SK-N-SH (cell line): ENCODE data around the gene MGA. TPM values are rescaled to one million over a fixed set of nuclear protein-coding genes. Genes with fewer than 3 reads are reported as not detected.

ENCODE experiments used
- CTCF ChIA-PET: fragments of 300-600, 350-600 bp; formaldehyde crosslinking; extraction: SDS; loops from one replicate; lab custom pipeline; 2021; lab: Yijun Ruan, JAX
- POLR2A ChIA-PET: fragments of 350-600 bp; sonication (Branson Sonifier 250); formaldehyde crosslinking; extraction: SDS; loops from one replicate; lab custom pipeline; 2020; ENCODE audit warnings: antibody characterized with exemption, inconsistent platforms; lab: Yijun Ruan, JAX
- DNase-seq: peaks from one replicate; pipeline ENCODE4 v3.0.0; 2012
- H2AFZ ChIP-seq: fragments of 200-600 bp; sonication (generic); 2 replicates; pipeline ENCODE4 v1.8.1; 2016; ENCODE audit warnings: antibody characterized with exemption, mild to moderate bottlenecking, low read depth
- H3F3A ChIP-seq: fragments of 200-600 bp; sonication (generic); replicated peaks from 2 replicates; pipeline ENCODE3; 2016; ENCODE audit warnings: antibody characterized with exemption, mild to moderate bottlenecking; ENCODE audit not compliant: insufficient read depth
- H3K27ac ChIP-seq, 2 experiments: fragments of 200-500 bp in 1 of 2; fragments of 200-600 bp in 1 of 2; sonication (Bioruptor generic) in 1 of 2; sonication (generic), shearing (Covaris generic) in 1 of 2; 2 replicates each; pipeline versions ENCODE4 v1.5.1 to v1.6.1; 2014 to 2016; ENCODE audit warnings: low read depth in 2 of 2, inconsistent platforms in 1 of 2, low read length in 1 of 2, mild to moderate bottlenecking in 1 of 2, mixed read lengths in 1 of 2
- H3K27me3 ChIP-seq: fragments of 200-600 bp; sonication (generic), shearing (Covaris generic); 2 replicates; pipeline ENCODE4 v1.6.1; 2016; ENCODE audit warnings: mixed run types; ENCODE audit not compliant: insufficient read depth
- H3K36me3 ChIP-seq, 2 experiments: fragments of 200-500 bp in 1 of 2; fragments of 200-600 bp in 1 of 2; sonication (Bioruptor generic) in 1 of 2; sonication (generic) in 1 of 2; replicated peaks in 1 of 2; 2 replicates each; pipeline versions ENCODE3 to v1.5.1; 2014 to 2016; ENCODE audit warnings: low read length in 1 of 2, mild to moderate bottlenecking in 1 of 2; ENCODE audit not compliant: insufficient read depth in 2 of 2, control insufficient read depth in 1 of 2
- H3K4me1 ChIP-seq, 2 experiments: fragments of 200-500 bp in 1 of 2; fragments of 200-600 bp in 1 of 2; sonication (Bioruptor generic) in 1 of 2; sonication (generic), shearing (Covaris generic) in 1 of 2; 2 replicates each; pipeline versions ENCODE4 v1.5.1 to v1.6.1; 2014 to 2016; ENCODE audit warnings: low read depth in 1 of 2, low read length in 1 of 2, mixed run types in 1 of 2; ENCODE audit not compliant: insufficient read depth in 2 of 2, control insufficient read depth in 1 of 2
- H3K4me2 ChIP-seq: fragments of 200-600 bp; sonication (generic), shearing (Covaris generic); 2 replicates; pipeline ENCODE4 v1.6.1; 2017; ENCODE audit warnings: mixed run types
- H3K4me3 ChIP-seq, 2 experiments: fragments of 200-500 bp in 1 of 2; fragments of 200-600 bp in 1 of 2; sonication (Bioruptor generic) in 1 of 2; sonication (generic), shearing (Covaris generic) in 1 of 2; 2 replicates each; pipeline versions ENCODE4 v1.5.1 to v1.8.1; 2014 to 2016; ENCODE audit warnings: low read depth in 2 of 2, inconsistent platforms in 1 of 2, low read length in 1 of 2, mild to moderate bottlenecking in 1 of 2, mixed read lengths in 1 of 2, moderate library complexity in 1 of 2
- H3K79me2 ChIP-seq: fragments of 200-600 bp; sonication (generic); 2 replicates; pipeline ENCODE4 v1.8.1; 2017; ENCODE audit warnings: mild to moderate bottlenecking; ENCODE audit not compliant: insufficient read depth
- H3K9ac ChIP-seq: fragments of 200-600 bp; sonication (generic); 2 replicates; pipeline ENCODE4 v1.6.1; 2017; ENCODE audit warnings: mixed run types
- H3K9me2 ChIP-seq: fragments of 200-600 bp; sonication (generic); 2 replicates; pipeline ENCODE4 v1.6.1; 2017; ENCODE audit warnings: mixed run types
- H3K9me3 ChIP-seq: fragments of 200-600 bp; sonication (generic); 2 replicates; pipeline ENCODE4 v1.6.1; 2017; ENCODE audit warnings: mixed run types, mild to moderate bottlenecking, moderate library complexity
- H4K20me1 ChIP-seq: fragments of 200-600 bp; sonication (generic); 2 replicates; pipeline ENCODE4 v1.6.1; 2017; ENCODE audit warnings: mild to moderate bottlenecking, mixed run types; ENCODE audit not compliant: insufficient read depth
- ELF1 ChIP-seq: IDR thresholded peaks from 2 replicates; pipeline ENCODE4 v1.4.0; 2012
- EP300 ChIP-seq, 2 experiments: IDR thresholded peaks; 2 replicates each; pipeline versions ENCODE4 v1.4.0 to v1.6.1; 2012; ENCODE audit warnings: borderline replicate concordance in 1 of 2, low read depth in 1 of 2, low read length in 1 of 2
- FOXJ3 ChIP-seq: sonication (generic); formaldehyde crosslinking; IDR thresholded peaks from 2 replicates; pipeline ENCODE4 v1.5.1; 2020; ENCODE audit warnings: mild to moderate bottlenecking, missing genetic modification reagents
- GABPA ChIP-seq: IDR thresholded peaks from 2 replicates; pipeline ENCODE4 v1.4.0; 2012; ENCODE audit warnings: low read depth, mild to moderate bottlenecking
- NRF1 ChIP-seq: IDR thresholded peaks from 2 replicates; pipeline ENCODE4 v1.6.1; 2012; ENCODE audit warnings: low read depth, mild to moderate bottlenecking, low read length
- RAD21 ChIP-seq: IDR thresholded peaks from 2 replicates; pipeline ENCODE4 v1.6.1; 2012; ENCODE audit warnings: mild to moderate bottlenecking, low read length
- SMC3 ChIP-seq: IDR thresholded peaks from 2 replicates; pipeline ENCODE4 v1.6.1; 2012; ENCODE audit warnings: low read depth, low read length, improper control_type of control experiment
- TEAD4 ChIP-seq: IDR thresholded peaks from 2 replicates; pipeline ENCODE4 v1.4.0; 2012; ENCODE audit warnings: mild to moderate bottlenecking, borderline replicate concordance; ENCODE audit not compliant: insufficient read depth
- whole genome bisulfite sequencing: methylation state at CpG from one replicate; pipeline ENCODE4 v1.1.6; 2017; ENCODE audit warnings: low lambda C conversion rate; 5-methylcytosine and 5-hydroxymethylcytosine counted together
- polyA plus RNA-seq, 3 experiments: library from polyadenylated mRNA; depleted of rRNA; stranded (reverse); fragments of >200 nt; gene quantifications; 2 replicates each; pipeline ENCODE4 v1.2.3, GENCODE V29; 2012
- TF ChIP-seq, protein P1 (sequence below): IDR thresholded peaks from 2 replicates; pipeline ENCODE4 v1.6.1; 2012; ENCODE audit warnings: mild to moderate bottlenecking, low read depth, low read length, moderate library complexity
- TF ChIP-seq, protein P2 (sequence below): fragments of 150-350 bp; IDR thresholded peaks from 2 replicates; pipeline ENCODE4 v1.6.1; 2017; ENCODE audit warnings: antibody characterized with exemption, low read length, low read depth, borderline replicate concordance
- TF ChIP-seq, protein P3 (sequence below): fragments of 200-600 bp; sonication (generic); IDR thresholded peaks from 2 replicates; pipeline ENCODE4 v1.6.1; 2017; ENCODE audit warnings: antibody characterized with exemption, mild to moderate bottlenecking, moderate library complexity

MGA gene
- polyA plus RNA-seq, 1 of the 3 experiments (the other 2 are of a cell fraction), result 2.3 TPM

DNA sequence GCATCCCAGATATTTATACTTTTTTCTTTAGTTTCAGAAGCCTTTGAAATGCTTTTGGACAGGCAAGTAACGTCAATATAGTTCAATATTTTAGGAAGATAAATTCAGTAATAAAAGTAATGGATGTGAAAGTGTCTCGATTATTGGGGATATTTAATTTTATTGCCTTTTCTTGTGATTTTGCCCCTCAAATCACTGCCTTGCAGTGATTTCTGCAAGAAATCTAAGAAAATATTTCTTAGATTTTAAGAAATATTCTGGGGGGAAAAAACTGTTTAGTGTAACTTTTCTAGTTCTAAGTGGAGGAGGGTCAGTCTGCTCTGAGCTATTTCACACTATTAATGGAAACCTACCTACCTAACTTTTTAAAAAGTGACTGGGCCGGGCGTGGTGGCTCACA is 33.6 kb downstream of the MGA start:
- no peaks in the 10 kb centered on the region for H3K9me3 ChIP-seq
- H3K36me3 ChIP-seq, result peaks cover 10 to 14% of the 10 kb centered on the region in 2 experiments
- no peaks in the 10 kb centered on the region for H3K27me3 ChIP-seq
- POLR2A ChIA-PET, result no interaction called here
- H3K79me2 ChIP-seq, result peaks cover 99% of the 10 kb centered on the region
- DNase-seq, result no peak
- no peaks in the 10 kb centered on the region for H3K9me2 ChIP-seq
- H3K4me2 ChIP-seq, result no peak overlapping the region
- H4K20me1 ChIP-seq, result peaks cover 65% of the 10 kb centered on the region
- H3K4me3 ChIP-seq, result no peak overlapping the region
- no peak overlapping the region for H2AFZ ChIP-seq
- no peak overlapping the region for H3K27ac ChIP-seq
- H3F3A ChIP-seq, result peaks cover 5% of the 10 kb centered on the region
- WGBS, result 97% methylated on average over 4 of the region's 4 CpGs
- H3K4me1 ChIP-seq, result no peaks in the 10 kb centered on the region; a peak in 2 of 4 replicates
- no peak overlapping the region for H3K9ac ChIP-seq
- TF ChIP-seq GABPA (no peak), SMC3 (no peak), FOXJ3 (CRISPR knock-in tag) (no peak), EP300 (IDR thresholded peaks at IDR 0.05; ENCODE audit: borderline replicate concordance in 1 of 2, low read depth in 1 of 2, low read length in 1 of 2) (no peak), TEAD4 (no peak), ELF1 (no peak), NRF1 (no peak)
- TF ChIP-seq, protein P1, sequence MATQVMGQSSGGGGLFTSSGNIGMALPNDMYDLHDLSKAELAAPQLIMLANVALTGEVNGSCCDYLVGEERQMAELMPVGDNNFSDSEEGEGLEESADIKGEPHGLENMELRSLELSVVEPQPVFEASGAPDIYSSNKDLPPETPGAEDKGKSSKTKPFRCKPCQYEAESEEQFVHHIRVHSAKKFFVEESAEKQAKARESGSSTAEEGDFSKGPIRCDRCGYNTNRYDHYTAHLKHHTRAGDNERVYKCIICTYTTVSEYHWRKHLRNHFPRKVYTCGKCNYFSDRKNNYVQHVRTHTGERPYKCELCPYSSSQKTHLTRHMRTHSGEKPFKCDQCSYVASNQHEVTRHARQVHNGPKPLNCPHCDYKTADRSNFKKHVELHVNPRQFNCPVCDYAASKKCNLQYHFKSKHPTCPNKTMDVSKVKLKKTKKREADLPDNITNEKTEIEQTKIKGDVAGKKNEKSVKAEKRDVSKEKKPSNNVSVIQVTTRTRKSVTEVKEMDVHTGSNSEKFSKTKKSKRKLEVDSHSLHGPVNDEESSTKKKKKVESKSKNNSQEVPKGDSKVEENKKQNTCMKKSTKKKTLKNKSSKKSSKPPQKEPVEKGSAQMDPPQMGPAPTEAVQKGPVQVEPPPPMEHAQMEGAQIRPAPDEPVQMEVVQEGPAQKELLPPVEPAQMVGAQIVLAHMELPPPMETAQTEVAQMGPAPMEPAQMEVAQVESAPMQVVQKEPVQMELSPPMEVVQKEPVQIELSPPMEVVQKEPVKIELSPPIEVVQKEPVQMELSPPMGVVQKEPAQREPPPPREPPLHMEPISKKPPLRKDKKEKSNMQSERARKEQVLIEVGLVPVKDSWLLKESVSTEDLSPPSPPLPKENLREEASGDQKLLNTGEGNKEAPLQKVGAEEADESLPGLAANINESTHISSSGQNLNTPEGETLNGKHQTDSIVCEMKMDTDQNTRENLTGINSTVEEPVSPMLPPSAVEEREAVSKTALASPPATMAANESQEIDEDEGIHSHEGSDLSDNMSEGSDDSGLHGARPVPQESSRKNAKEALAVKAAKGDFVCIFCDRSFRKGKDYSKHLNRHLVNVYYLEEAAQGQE, result no peak
- TF ChIP-seq, protein P2, sequence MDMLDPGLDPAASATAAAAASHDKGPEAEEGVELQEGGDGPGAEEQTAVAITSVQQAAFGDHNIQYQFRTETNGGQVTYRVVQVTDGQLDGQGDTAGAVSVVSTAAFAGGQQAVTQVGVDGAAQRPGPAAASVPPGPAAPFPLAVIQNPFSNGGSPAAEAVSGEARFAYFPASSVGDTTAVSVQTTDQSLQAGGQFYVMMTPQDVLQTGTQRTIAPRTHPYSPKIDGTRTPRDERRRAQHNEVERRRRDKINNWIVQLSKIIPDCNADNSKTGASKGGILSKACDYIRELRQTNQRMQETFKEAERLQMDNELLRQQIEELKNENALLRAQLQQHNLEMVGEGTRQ, result no peak
- TF ChIP-seq, all 33 proteins: peak for 0
- CTCF ChIA-PET, result no interaction called here

DNA sequence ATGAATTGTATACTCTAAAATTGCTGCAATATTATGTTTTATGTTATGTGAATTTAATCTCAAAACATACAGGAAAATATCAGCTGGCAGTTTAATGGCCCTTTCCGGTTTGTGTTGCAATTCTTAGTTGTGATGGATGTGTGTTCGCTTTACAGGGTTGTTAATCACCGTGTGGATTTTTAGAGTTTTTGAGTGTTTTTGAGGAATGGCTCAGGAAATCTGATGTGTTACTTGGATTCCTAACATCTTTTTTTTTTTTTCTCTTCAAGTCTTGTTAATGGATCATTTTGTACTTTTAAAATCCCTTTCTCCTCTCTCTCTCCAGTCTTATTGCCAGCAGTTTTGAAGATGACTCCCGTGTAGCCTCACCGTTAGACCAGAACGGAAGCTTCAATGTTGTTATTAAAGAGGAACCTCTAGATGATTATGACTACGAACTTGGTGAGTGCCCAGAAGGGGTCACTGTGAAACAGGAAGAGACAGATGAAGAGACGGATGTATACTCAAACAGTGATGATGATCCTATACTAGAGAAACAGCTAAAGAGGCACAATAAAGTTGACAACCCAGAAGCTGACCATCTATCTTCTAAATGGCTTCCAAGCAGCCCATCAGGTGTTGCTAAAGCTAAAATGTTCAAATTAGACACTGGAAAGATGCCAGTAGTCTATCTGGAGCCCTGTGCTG is 35.7 kb downstream of the MGA start:
- Histone ChIP-seq H3K9me3 (no peaks in the 10 kb centered on the region), H2AFZ (no peak overlapping the region), H3K9ac (no peak overlapping the region), H3F3A (peaks cover 10% of the 10 kb centered on the region), H3K4me3 (no peak overlapping the region), H3K36me3 (peaks cover 15 to 25% of the 10 kb centered on the region in 2 experiments), H3K79me2 (peaks cover 98% of the 10 kb centered on the region), H4K20me1 (peaks cover 52% of the 10 kb centered on the region), H3K27me3 (no peaks in the 10 kb centered on the region), H3K27ac (no peak overlapping the region), H3K4me1 (no peaks in the 10 kb centered on the region; a peak in 2 of 4 replicates), H3K9me2 (no peaks in the 10 kb centered on the region), H3K4me2 (no peak overlapping the region)
- whole genome bisulfite sequencing, result 73% methylated on average over 8 of the region's 8 CpGs
- ChIA-PET POLR2A (no interaction called here), CTCF (interaction anchor here (0.6 to 3.0 kb wide), 24 partner anchors 9 to 213 kb away, joined by 3 to 20 read pairs (median 4); partner anchors contain the start of gene MAPKBP1)
- DNase-seq, result peak; percentile 48
- TF ChIP-seq RAD21 (peak; percentile 57), SMC3 (peak; percentile 24; the same call in 1 of the 2 replicates), ELF1 (0 out of 2 replicates have a peak, but pooled peaks have one; percentile 26), FOXJ3 (CRISPR knock-in tag) (no peak)
- TF ChIP-seq, protein P3, sequence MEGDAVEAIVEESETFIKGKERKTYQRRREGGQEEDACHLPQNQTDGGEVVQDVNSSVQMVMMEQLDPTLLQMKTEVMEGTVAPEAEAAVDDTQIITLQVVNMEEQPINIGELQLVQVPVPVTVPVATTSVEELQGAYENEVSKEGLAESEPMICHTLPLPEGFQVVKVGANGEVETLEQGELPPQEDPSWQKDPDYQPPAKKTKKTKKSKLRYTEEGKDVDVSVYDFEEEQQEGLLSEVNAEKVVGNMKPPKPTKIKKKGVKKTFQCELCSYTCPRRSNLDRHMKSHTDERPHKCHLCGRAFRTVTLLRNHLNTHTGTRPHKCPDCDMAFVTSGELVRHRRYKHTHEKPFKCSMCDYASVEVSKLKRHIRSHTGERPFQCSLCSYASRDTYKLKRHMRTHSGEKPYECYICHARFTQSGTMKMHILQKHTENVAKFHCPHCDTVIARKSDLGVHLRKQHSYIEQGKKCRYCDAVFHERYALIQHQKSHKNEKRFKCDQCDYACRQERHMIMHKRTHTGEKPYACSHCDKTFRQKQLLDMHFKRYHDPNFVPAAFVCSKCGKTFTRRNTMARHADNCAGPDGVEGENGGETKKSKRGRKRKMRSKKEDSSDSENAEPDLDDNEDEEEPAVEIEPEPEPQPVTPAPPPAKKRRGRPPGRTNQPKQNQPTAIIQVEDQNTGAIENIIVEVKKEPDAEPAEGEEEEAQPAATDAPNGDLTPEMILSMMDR, result peak; percentile 52
